Loucy (cell line): ENCODE measurements around the gene CASKIN2.

Experiments
- CTCF ChIP-seq: fragments of 200-600 bp; sonication (generic); conservative IDR thresholded peaks from 2 replicates; pipeline ENCODE4 v1.5.1; 2014; ENCODE audit warnings: mild to moderate bottlenecking, antibody characterized with exemption, low read length
- EZH2phosphoT487 ChIP-seq: fragments of 200-600 bp; IDR thresholded peaks from 2 replicates; pipeline ENCODE4 v1.6.1; 2018; ENCODE audit warnings: antibody characterized with exemption, mild to moderate bottlenecking, moderate library complexity, borderline replicate concordance

GRCh38 chr17:75539967-75540729 lies 24.8 kb upstream of the CASKIN2 start:
- no peak for TF ChIP-seq CTCF
- TF ChIP-seq EZH2phosphoT487: no peak
